ENCODE data around the gene ZSCAN4.

Gene ZSCAN4, protein sequence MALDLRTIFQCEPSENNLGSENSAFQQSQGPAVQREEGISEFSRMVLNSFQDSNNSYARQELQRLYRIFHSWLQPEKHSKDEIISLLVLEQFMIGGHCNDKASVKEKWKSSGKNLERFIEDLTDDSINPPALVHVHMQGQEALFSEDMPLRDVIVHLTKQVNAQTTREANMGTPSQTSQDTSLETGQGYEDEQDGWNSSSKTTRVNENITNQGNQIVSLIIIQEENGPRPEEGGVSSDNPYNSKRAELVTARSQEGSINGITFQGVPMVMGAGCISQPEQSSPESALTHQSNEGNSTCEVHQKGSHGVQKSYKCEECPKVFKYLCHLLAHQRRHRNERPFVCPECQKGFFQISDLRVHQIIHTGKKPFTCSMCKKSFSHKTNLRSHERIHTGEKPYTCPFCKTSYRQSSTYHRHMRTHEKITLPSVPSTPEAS

DNA sequence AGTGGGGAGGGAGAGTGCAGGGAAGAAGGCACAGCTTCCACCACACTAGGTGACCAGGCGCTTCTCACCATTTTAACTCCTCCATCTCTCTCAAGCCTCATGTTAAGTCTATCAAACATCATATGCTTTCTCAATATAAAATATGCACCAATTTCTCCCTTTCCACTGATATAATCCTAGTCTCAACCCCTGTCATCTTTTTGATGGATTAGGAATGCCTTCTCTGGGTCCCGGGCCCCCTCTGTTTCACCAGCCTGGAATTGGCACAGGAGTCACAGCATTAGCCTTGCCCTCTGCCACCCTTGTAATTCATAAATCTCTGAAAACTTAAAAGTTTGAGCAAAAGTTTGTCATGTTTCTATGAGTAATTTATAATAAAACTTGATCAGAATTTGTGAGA lies at the start of gene ZSCAN4:
Gene ZSCAN4 (plus strand): TSS at position 301 of the 400 bp plus-strand sequence. CDS start 7,211 bp downstream, outside the sequence.
- DNase-seq (ENCODE audit: low read depth in 1 of 2, low spot score in 1 of 2): no peak

DNA sequence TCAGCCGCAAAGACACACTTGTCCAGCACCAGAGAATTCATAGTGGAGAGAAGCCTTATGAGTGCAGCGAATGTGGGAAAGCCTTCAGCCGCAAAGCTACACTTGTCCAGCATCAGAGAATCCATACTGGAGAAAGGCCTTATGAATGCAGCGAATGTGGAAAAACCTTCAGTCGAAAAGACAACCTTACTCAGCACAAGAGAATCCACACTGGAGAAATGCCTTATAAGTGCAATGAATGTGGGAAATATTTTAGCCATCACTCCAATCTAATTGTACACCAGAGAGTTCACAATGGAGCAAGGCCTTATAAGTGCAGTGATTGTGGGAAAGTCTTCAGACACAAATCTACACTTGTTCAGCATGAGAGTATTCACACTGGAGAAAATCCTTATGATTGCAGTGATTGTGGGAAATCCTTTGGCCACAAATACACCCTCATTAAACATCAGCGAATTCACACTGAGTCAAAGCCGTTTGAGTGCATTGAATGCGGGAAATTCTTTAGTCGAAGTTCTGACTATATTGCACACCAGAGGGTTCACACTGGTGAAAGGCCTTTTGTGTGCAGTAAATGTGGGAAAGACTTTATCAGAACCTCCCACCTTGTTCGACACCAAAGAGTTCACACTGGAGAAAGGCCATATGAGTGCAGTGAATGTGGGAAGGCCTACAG lies 47.9 kb upstream of the ZSCAN4 start:
- DNase-seq (ENCODE audit: low read depth in 1 of 2, low spot score in 1 of 2): no peak

DNA sequence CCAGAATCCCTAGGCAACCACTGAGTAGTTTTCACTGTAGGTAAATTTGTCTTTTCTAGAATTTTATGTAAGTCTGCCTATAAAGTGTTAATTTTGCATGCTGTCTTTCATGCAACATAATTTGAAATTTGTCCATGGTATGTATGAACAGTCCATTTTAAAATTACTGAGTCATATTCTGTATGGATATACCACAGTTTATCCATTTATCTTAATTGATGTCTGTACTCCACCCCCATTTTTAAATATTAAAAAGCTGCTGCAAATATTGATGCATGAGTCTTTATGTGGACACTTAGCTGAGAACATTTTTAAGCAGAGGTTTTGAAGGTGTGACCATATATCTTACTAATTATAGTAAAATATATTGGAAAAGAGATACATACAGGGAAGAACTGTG lies 45.6 kb upstream of the ZSCAN4 start:
- DNase-seq (ENCODE audit: low read depth in 1 of 2, low spot score in 1 of 2): no peak

DNA sequence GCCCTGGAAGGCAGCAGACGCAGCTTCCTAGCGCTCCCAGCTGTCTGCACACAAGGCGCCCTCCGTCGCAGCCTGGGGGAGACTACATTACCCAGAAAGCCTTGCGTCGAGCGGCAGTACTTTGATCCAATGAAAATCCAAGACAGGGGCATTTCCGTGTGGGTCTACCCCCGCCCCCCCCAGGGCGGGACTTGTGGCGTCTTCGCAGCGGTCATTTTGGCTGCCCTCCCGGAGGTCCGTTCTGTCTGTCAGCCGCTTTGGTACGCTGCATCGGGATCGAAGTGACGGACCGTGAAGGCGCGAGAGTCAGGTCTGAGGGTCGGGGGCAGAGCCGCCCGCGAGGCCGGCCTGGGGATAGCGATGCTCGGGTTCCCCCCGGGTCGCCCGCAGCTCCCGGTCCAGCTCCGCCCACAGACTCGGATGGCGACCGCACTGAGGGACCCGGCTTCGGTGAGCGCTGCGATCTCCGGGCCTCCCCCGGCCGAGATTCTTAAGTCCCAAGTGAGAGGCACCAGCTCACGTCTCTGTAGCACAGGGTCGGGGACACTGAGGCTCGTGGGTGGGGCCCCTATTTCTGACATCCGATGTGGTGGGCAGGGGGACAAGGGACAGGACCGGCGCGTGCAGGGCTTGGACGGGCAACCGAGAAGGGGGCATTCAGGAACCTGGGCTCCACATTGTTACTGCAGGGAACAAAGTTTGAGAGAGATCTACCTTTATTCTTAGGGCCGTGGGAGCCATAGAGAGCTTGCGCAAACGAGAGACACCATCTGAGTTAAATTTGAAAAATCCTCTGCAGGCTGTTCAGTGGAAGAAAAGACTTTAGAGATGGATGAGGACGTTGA lies 35.5 kb upstream of the ZSCAN4 start, which contains the start of gene ZNF211:
Gene ZNF211 (plus strand): TSS at position 182 of the 845 bp plus-strand sequence. CDS start 179 bp downstream, at position 361.
- DNase-seq (ENCODE audit: low read depth in 1 of 2, low spot score in 1 of 2): peak; percentile 70 to 77

DNA sequence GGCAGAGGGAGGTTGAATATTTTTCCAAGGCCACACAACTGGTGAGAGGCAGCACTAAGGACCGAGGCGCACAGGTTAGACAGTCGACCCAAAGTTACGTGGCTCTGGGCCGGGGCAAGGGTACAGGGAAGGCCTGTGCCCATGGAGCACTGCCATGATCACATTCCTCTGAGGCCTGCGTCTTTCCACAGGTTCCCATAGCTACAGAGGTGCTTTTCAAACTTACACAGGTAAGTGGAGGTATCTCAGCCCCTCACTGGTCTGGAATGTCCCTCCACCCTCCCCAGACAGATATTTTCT lies 35.0 kb upstream of the ZSCAN4 start:
- no peak for DNase-seq (ENCODE audit: low read depth in 1 of 2, low spot score in 1 of 2)

DNA sequence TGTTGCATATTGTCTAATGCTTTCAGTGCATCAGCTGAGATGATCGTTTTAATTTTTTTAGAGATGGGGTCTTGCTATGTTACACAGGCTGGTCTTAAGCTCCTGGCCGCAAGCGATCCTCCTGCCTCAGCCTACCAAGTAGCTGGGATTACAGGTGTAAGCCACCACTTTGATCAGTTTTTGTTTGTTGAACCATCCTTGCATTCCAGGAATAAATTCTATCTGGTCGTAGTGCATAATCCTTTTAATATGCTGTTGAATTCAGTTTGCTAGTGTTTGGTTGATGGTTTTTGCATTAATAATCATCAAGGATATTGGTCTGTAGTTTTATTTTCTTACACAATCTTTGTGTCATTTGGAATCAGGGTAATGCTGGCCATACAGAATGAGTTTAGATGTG lies 31.4 kb upstream of the ZSCAN4 start:
- DNase-seq (ENCODE audit: low read depth in 1 of 2, low spot score in 1 of 2): no peak

DNA sequence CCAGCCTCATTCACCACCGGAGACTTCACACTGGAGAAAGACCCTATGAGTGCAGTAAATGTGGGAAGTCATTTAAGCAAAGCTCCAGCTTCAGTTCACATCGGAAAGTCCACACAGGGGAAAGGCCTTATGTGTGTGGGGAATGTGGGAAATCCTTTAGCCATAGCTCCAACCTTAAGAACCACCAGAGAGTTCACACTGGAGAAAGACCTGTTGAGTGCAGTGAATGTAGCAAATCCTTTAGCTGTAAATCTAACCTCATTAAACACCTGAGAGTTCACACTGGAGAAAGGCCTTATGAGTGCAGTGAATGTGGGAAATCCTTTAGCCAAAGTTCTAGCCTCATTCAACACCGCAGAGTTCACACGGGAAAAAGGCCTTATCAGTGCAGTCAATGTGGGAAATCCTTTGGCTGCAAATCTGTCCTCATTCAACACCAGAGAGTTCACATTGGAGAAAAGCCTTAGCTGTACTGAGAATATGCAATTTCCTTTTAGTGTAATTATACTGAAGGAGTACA lies 27.0 kb upstream of the ZSCAN4 start:
- DNase-seq (ENCODE audit: low read depth in 1 of 2, low spot score in 1 of 2): no peak

DNA sequence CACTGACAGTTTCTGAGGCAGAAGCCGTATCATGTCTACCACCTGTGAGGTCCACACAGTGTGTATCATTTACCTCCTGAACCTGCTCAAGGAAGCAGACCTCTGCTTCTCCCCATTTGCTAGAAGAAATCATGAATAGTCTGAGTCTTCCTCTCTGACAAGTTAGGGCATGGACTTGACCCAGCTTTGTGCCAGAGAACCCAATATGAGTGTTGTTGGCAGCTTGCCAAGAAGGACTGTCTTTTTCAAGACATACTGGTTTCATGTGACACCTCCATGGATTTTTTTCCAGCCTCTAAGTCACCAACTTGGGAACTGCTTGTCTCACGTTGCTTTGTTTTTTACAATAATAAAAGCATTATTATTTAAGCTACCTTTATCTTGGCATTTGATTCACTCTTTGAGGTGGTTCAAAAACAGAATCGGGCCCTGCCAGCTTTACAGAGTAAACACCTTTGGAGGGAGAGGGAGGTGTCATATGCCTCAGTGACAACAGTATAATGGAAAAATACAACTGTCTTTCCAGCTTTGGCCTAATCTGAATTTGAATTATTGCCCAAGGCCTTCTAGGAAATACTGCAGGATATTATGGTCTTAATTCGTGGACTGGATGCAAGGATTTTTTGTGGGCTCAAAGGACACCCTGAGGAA lies 26.2 kb upstream of the ZSCAN4 start:
- DNase-seq (ENCODE audit: low read depth in 1 of 2, low spot score in 1 of 2): no peak

DNA sequence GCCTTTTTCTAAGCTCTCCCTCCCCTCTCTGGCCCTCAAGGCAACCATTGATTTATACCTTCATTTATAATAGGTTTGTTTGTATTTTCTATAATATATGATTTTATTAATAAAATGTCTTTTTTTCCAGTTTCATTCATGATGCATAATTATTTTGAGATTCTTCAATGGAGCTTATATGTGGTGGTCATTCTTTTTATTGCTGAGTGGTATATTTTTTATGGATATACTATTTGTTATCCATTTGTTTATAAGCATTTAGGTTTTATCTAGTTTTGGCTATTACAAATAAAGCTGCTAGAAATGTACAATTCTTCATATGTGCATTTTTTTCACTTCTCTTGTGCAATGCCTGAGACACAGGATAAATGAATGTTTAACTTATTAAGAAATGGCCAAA lies 25.0 kb upstream of the ZSCAN4 start:
- no peak for DNase-seq (ENCODE audit: low read depth in 1 of 2, low spot score in 1 of 2)

DNA sequence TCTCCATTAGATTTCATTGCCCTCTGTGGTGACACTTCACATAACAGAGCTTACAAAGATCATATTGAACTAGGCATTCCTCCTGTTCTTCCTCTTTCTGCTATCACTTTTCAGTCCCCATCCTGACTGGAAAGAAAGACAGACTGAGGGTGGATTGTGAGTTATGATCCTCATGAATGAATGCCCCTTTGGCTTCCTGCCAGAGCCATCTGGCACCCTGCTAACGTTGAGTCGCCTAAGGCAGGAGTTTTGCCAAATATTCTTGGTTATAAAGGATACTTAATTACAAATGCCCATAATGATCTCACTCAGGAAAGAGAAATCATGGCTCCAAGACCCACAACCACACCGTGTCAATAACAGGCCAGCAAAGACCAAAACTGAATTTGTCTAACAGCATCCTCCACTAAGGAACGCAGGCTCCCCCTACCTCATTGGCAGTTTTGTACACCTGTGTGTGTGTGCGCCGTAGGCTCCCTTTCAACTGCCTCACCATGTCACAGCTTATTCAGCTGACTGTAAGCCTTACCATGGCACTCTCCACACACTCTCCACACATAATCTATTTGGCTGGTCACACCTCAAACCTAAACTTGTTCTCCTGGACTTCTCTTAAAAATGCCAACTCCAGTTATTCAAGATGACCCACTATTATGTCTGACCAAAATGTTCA lies 20.3 kb upstream of the ZSCAN4 start:
- DNase-seq (ENCODE audit: low read depth in 1 of 2, low spot score in 1 of 2): no peak

DNA sequence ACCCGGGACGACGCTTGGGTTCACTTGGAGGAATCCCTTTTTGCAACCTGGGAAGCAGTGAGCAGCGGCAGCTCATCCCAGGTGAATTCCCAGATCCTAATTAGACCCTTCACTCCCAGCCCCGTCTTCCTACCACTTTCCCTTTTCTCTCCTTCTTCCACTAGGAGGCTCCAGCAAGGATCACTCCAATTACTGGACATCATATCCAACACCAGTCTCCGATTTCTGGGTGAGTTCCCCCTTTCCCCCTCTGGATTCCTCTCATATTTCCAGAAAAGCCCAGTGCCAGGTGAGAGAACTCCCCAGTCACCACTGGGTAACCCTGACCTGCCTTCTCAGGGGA lies 17.1 kb upstream of the ZSCAN4 start:
- no peak for DNase-seq (ENCODE audit: low read depth in 1 of 2, low spot score in 1 of 2)

DNA sequence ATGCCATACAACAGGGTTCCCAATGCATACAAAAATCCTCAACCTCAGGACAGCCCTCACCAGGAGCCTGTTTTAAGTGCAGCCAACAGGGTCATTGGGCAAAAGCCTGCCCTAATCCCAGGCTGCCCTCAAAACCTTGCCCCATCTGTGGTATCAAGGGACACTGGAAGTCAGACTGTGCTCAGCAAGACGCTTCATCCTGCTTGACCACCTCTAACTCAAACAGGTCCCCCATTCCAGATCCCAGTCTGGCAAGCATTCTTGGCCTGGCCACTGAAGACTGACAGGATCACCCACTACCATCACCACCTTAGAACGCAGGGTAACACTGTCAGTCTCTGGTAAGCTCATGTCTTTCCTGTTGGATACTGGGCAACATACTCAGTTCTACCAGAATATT lies 15.0 kb upstream of the ZSCAN4 start:
- DNase-seq (ENCODE audit: low read depth in 1 of 2, low spot score in 1 of 2): no peak

DNA sequence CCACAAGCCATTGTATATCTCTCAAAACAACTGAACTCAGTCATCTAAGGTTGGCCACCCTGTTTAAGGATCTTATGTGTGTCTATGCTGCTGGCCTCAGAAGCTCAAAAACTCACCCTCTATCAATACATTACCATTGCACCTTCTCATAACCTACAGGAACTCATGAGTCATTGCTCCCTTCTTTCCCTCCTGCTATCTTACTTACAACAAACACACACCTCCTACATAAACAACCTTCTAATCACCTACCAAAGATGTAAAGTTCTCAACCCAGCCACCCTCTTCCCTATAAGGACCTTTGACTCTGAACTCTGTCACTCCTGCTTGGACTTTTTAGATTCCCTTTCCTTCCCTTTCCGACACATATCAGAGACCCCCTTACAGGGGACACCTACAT lies 13.3 kb upstream of the ZSCAN4 start:
- no peak for DNase-seq (ENCODE audit: low read depth in 1 of 2, low spot score in 1 of 2)

DNA sequence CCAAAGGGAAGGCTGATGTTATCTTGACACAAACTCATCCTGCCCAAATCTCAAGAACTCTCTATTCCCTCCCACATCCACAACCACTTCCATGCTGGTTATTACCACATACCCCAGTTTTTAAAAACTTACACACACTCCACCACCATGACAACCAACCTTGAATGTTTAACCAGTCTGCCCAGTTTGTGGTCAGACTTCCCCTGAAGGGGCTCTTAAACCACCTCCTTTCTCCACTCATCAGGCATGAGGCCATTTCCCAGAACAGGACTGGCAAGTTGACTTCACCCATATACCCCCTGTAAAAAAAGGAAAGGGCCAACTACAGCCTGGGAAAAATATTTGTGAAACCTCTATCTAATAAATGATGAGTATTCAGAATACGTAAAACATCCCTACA lies 12.4 kb upstream of the ZSCAN4 start:
- DNase-seq (ENCODE audit: low read depth in 1 of 2, low spot score in 1 of 2): no peak

DNA sequence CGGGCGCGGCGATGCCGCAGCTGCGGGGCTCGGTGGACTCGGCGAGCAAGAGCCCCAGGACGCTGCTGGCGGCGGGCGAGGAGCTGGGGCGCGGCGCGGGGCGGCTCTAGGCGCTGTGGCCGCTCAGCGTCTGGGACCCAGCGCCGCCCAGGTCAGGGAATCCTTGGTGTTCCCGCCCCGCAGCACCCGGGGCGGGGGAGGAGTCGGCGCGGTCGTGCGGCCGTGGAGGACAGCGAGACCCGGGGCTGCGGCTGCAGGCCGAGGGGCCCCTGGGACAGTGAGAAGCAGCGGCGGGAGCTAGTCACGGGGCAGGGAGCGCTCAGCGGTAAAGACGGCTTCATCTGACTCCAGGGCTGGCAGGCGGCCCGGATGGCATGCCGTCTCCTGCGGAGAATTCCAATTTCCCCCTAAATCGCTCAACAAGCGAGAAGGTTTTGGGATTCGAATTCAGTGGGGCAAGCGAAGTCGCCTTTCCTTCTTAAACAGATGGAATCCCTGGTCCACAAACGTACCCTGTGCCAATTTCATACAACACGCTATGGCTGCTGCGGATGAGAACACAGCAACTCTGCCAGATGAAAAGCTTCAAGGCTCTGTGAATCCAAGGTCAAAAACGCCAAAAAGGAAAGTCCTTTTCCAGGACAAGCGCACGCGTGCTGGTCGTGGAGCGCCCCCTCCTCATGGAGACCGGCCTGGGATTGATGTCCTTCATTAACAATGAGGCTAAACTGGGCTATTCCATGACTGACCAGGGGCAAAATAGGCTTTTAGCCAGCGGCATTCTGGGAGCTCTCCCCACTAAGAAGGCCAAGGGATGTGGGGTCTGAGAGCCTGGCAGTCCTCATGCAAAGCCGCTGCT lies 4.2 kb upstream of the ZSCAN4 start:
- DNase-seq (ENCODE audit: low read depth in 1 of 2, low spot score in 1 of 2): peak in 1 of 2 donors; percentile 2

DNA sequence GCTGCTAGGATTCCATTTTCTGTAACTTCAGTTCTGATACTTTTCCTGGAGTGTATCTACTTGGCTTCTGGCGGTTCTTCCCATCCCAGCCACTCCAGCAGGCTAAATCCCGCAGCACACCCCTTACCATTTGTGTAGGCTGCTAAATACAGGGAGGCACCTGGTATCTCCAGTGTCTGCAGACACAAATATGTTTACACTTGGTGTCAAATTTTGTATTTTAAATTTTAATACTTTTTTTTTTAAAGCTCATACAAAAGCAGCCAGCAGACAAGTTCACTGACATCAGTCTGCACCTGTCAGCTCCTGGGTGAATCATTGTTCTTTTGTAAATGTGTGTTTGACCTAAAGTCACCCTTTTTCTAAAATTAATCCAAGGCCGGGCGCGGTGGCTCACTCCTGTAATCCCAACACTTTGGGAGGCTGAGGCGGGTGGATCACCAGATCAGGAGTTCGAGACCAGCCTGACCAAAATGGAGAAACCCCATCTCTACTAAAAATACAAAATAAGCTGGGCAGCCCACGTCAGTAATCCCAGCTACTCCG lies 3.4 kb upstream of the ZSCAN4 start:
- no peak for DNase-seq (ENCODE audit: low read depth in 1 of 2, low spot score in 1 of 2)

DNA sequence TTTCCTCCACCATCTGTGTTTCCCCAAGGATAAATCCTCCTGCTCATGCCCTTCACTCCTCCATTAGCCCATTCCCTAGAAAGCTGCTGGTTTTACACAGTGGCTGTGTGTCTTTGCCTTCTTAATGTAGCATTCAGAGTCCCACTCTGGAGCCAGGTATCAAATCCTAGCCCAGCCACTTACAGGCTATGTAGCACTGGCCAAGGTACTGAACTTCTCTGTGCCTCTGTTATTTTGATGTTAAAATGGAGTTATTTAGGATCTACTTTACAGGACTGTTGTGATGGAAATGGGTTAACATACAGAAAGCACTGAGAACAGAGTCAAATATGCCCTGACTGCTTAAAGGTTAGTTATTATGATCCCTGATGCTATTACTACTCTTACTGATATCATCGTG lies 1.5 kb upstream of the ZSCAN4 start:
- no peak for DNase-seq (ENCODE audit: low read depth in 1 of 2, low spot score in 1 of 2)

DNA sequence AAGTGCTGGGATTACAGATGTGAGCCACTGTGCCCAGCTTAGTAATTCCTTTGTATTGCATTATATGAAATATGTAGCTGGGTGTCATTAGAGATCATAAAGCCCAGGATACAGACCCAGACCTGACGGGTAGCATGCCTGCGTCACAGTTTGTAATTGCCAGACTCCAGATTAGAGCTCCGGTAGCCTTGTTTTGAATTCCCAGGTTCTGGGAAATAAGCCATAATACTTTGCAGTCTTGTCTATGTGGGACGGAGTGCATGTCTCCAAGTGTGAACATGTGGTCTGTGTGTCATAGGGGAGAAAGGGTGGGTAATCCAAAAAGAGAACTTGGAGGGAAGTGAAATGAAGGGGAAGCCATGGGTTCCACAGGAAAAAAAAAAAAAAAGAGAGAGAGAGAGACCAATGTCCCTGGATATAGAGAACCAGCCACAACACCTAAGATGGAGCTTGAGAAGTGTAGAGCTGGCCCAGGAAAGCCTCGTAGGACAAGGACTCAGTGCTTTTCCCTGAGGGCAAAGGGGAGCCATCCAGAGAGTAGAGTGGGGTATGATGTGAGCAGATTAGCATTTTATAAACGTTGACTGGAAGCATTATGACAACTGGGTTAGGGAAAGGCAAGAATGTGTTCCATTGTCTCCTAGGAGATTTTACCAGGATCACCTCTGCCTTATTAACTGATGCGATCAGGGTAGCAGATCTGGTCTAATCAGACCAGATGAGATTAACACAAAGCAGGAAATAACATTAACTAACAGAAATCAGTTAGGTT lies 2.6 kb downstream of the ZSCAN4 start:
- no peak for DNase-seq (ENCODE audit: low read depth in 1 of 2, low spot score in 1 of 2)

DNA sequence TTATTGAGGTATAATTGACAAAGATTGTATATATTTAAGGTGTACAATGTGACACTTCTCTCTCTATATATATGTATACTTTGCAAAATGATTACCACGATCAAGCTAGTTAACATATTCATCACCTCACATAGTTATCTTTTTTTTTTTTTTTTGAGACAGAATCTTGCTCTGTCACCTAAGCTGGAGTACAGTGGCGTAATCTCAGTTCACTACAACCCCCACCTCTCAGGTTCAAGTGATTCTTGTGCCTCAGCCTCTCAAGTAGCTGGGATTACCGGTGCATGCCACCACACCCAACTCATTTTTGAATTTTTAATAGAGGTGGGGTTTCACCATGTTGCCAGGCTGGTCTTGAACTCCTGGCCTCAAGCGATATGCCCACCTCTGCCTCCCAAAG lies 3.7 kb downstream of the ZSCAN4 start:
- DNase-seq (ENCODE audit: low read depth in 1 of 2, low spot score in 1 of 2): no peak
